Measurements from ENCODE around the gene GPALPP1. TPM values are rescaled to one million over a fixed set of nuclear protein-coding genes. Genes with fewer than 3 reads are reported as not detected.

The GPALPP1 gene
- total RNA-seq, 1 donor from 2014 or later: 32.9 TPM

DNA sequence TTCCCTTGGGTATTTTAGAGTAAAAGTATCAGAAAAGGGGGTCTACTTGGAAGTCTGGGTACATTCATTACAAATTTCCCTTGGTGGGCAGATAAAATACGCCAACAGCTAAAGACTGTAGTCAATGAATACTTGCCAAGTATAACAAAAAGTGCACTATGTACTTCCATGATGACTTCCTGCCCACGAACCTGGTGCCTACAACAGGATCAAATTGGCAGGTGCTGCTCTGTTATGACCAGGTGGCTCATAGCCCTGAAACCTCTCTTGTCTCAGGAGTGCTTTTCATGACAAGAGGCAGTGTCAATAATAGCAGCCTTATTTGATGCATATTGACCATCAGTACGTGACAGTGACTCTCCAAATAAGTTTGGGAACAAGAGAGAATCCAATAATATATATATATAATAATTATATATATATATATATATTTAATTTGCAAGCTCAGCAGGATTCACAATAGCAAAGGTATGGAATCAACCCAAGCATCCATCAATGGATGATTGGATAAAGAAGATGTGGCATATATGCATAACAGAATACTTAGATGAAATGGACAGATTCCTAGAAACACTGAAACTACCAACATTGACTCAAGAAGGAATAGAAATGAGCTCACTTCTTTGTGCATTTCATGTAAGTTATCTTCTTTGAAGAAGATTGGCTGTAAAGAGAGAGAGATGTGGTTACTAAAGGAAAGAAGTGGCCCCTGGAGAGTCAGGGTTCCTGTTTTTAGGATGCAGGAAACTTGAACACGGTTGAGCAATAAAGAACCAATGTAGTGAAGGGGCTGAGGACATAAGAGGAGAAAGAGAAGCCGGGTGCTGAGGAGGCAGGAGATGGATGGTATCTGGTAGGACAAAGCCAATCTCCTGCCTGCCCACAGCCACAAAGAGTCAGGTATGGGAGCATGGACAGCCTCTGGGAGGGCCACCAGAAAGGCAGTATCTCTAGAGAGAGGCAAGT, 79.0 kb downstream of the GPALPP1 start:
- no peak overlapping the region for H3K27ac Mint-ChIP-seq (ENCODE audit: unreplicated experiment)
- no peaks in the 10 kb centered on the region for H3K4me1 Mint-ChIP-seq
- H3K27me3 Mint-ChIP-seq (ENCODE audit: low read depth): no peaks in the 10 kb centered on the region
- no peaks in the 10 kb centered on the region for H3K36me3 Mint-ChIP-seq (ENCODE audit: low read depth)
- no peak for DNase-seq (ENCODE audit: low read depth, low spot score)
- H3K9me3 Mint-ChIP-seq: no peaks in the 10 kb centered on the region
- TF ChIP-seq, protein P1, sequence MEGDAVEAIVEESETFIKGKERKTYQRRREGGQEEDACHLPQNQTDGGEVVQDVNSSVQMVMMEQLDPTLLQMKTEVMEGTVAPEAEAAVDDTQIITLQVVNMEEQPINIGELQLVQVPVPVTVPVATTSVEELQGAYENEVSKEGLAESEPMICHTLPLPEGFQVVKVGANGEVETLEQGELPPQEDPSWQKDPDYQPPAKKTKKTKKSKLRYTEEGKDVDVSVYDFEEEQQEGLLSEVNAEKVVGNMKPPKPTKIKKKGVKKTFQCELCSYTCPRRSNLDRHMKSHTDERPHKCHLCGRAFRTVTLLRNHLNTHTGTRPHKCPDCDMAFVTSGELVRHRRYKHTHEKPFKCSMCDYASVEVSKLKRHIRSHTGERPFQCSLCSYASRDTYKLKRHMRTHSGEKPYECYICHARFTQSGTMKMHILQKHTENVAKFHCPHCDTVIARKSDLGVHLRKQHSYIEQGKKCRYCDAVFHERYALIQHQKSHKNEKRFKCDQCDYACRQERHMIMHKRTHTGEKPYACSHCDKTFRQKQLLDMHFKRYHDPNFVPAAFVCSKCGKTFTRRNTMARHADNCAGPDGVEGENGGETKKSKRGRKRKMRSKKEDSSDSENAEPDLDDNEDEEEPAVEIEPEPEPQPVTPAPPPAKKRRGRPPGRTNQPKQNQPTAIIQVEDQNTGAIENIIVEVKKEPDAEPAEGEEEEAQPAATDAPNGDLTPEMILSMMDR (conservative IDR thresholded peaks at IDR 0.05): no peak
- H3K4me3 Mint-ChIP-seq: no peak overlapping the region

- no peaks in the 10 kb centered on the region for H3K27me3 Mint-ChIP-seq (ENCODE audit: low read depth)
- H3K9me3 Mint-ChIP-seq: peaks cover 4% of the 10 kb centered on the region
- H3K4me3 Mint-ChIP-seq: no peak overlapping the region
- no peak overlapping the region for H3K27ac Mint-ChIP-seq (ENCODE audit: unreplicated experiment)
- DNase-seq (ENCODE audit: low read depth, low spot score): no peak
- H3K4me1 Mint-ChIP-seq: peaks cover 5% of the 10 kb centered on the region
- TF ChIP-seq, protein P1 (conservative IDR thresholded peaks at IDR 0.05): no peak
- no peaks in the 10 kb centered on the region for H3K36me3 Mint-ChIP-seq (ENCODE audit: low read depth)
Observed at GRCh38 chr13:45073809-45074208, 84.5 kb downstream of the GPALPP1 start.

DNA sequence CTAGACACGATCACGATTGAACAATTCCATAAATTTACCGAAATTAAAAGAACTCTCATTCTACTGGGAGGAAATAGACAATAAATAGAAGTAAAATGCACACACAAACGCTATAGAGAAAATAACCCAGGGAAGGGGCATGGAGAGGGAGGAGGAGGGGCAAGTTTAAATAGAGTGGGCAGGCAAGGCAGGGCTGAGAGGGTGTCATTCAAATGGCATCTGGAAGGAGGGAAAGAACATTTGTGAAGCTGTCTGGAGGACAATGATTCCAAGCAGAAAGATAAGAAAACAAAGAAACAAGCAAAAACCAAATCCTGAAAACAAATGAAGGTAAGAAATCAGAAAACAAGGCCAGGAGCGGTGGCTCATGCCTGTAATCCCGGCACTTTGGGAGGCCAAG, 85.4 kb downstream of the GPALPP1 start:
- H3K9me3 Mint-ChIP-seq: peaks cover 4% of the 10 kb centered on the region
- H3K27me3 Mint-ChIP-seq (ENCODE audit: low read depth): peaks cover 6% of the 10 kb centered on the region
- TF ChIP-seq, protein P1 (conservative IDR thresholded peaks at IDR 0.05): no peak
- no peak for DNase-seq (ENCODE audit: low read depth, low spot score)
- peak overlapping the region; percentile 23 for H3K27ac Mint-ChIP-seq (ENCODE audit: unreplicated experiment)
- H3K4me3 Mint-ChIP-seq: no peak overlapping the region
- H3K4me1 Mint-ChIP-seq: peaks cover 5% of the 10 kb centered on the region
- no peaks in the 10 kb centered on the region for H3K36me3 Mint-ChIP-seq (ENCODE audit: low read depth)

DNA sequence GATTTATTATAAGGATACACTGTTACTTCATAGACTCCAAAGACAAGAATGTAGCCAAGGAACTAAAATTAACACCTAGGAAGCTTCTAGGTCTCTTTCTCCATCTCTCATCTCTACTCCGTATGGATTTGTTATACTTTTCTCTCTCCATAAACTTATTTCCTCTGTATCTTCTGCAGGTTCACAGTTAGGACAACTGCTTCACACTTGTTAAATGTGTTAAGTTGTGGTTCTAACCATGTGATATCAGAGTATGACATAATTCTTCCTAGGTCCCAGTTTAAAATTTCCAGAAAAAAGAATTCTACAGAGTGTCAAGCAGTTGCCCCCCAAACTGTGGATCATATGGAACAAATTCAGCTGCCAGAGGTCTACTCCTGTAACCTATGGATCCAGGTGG, 88.7 kb downstream of the GPALPP1 start:
- Mint-ChIP-seq H3K9me3 (peaks cover 4% of the 10 kb centered on the region), H3K27me3 (ENCODE audit: low read depth) (peaks cover 11% of the 10 kb centered on the region), H3K4me1 (peaks cover 5% of the 10 kb centered on the region), H3K36me3 (ENCODE audit: low read depth) (no peaks in the 10 kb centered on the region), H3K27ac (ENCODE audit: unreplicated experiment) (no peak overlapping the region), H3K4me3 (no peak overlapping the region)
- TF ChIP-seq, protein P1 (conservative IDR thresholded peaks at IDR 0.05): no peak
- no peak for DNase-seq (ENCODE audit: low read depth, low spot score)

Other genes starting within 250 kb of the GPALPP1 start
- 11.6 and 12.8 TPM in 2 replicates for gene NUFIP1, start 67 bp upstream of the GPALPP1 start, total RNA-seq
- gene GTF2F2, start 131.0 kb downstream of the GPALPP1 start, total RNA-seq: 25.1 and 27.5 TPM in 2 replicates
- gene KCTD4, start 211.5 kb downstream of the GPALPP1 start, total RNA-seq: not detected in 2 replicates

Measured in neural crest cell (in vitro differentiated cells).